ENCODE measurements around the gene YKT6.

YKT6 gene

DNA sequence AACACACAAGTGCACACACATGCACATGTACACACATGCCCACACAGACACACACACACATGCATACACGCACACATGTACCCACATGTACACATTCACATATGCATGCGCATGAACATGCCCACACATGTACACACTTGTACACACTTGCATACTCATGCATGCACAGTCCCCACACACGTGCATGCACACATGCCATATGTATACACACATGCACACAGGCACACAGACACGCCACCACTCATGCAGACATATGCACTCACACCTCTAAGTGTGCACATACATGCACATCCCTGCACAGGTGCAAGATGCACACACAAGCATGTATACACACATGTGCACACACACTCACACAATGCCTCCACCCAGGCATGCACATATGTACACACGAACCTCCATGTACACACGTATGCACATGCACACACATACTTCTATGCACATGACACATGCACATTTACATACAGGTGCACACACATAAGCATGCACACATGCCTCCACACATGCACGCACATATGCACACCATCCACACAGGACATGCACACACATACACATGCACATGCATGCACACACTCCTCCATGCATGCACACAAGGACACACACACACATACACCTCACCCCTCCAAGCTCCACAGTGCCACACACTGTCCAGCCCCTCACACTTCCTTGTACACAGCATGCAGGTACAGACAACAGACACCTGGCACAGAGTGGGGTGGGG lies 45.8 kb downstream of the YKT6 start:
- DNase-seq (ENCODE audit: low read depth in 2 of 2): no peak
- TF ChIP-seq, protein P1, sequence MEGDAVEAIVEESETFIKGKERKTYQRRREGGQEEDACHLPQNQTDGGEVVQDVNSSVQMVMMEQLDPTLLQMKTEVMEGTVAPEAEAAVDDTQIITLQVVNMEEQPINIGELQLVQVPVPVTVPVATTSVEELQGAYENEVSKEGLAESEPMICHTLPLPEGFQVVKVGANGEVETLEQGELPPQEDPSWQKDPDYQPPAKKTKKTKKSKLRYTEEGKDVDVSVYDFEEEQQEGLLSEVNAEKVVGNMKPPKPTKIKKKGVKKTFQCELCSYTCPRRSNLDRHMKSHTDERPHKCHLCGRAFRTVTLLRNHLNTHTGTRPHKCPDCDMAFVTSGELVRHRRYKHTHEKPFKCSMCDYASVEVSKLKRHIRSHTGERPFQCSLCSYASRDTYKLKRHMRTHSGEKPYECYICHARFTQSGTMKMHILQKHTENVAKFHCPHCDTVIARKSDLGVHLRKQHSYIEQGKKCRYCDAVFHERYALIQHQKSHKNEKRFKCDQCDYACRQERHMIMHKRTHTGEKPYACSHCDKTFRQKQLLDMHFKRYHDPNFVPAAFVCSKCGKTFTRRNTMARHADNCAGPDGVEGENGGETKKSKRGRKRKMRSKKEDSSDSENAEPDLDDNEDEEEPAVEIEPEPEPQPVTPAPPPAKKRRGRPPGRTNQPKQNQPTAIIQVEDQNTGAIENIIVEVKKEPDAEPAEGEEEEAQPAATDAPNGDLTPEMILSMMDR (IDR thresholded peaks at IDR 0.05; ENCODE audit: low read depth, low read length): no peak

DNA sequence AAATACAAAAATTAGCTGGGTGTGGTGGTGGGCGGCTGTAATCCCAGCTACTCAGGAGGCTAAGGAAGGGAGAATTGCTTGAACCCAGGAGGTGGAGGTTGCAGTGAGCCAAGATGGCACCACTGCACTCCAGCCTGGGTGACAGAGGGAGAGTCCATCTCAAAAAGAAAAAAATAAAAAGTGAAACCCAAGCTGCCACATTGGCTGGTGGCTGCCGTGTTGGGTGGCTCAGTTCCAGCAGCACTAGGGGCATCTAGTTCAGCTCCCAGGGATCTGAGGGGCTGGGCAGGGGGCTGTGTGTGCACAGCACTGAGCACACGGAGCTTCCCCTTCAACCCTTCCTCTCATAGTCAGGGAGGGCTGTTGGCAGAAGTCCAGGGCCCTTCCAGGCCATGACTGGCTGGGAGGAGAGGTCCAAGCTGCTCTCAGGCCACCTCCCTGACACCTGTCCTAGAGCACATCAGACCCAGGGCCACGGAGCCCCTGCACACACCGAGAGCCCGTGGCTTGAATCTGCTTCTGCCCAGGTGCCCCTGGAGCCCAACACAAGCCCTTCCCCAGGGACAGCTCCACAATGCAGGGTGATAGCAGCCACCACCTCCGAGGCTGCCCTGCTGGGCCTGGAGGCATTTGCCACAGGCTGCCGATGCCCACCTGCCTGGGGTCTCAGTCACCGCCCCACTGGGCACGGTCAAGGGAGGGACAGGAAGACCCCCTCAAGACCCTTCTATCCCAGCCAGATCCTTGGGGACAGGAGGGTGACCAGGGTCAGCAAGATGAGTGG lies 47.3 kb downstream of the YKT6 start:
- DNase-seq (ENCODE audit: low read depth in 2 of 2): no peak
- TF ChIP-seq, protein P1 (IDR thresholded peaks at IDR 0.05; ENCODE audit: low read depth, low read length): no peak
- H3K4me3 ChIP-seq (replicated peaks in 1 of 2; ENCODE audit: low read depth in 2 of 2, low read length in 2 of 2): no peak overlapping the region

More for the DNA sequence above, 45.8 kb downstream of the YKT6 start:
- no peak overlapping the region for H3K4me3 ChIP-seq (replicated peaks in 1 of 2; ENCODE audit: low read depth in 2 of 2, low read length in 2 of 2)

DNA sequence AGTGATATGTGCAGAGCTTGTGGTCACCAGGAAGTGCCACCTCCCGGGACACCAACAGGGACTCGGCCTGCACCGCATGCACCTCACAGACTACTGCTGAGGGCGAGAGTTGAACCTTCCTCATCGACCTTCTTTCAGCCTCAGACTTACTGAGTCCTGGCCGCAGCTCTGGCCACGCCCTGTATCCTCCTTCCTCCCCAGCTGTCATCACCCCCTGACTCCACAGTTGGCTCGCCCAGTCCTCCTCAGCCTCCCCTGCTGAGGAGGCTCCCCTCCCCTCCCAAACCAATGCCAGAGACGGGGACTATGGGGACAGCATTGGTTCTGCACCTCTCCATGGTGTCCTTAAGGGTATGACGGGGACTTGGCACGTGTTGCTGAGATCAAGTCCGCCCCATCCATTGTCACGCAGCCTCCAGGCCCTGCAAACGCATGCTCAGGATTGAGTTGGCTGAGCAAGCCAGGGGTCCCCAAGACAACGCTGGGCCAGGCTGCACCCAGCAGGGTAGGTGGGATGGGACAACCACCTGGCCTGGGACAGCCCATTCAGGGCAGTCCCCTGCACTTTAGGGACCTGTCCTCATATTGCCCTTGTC lies 49.0 kb downstream of the YKT6 start:
- TF ChIP-seq, protein P1 (IDR thresholded peaks at IDR 0.05; ENCODE audit: low read depth, low read length): no peak
- DNase-seq (ENCODE audit: low read depth in 2 of 2): no peak
- no peak overlapping the region for H3K4me3 ChIP-seq (replicated peaks in 1 of 2; ENCODE audit: low read depth in 2 of 2, low read length in 2 of 2)

DNA sequence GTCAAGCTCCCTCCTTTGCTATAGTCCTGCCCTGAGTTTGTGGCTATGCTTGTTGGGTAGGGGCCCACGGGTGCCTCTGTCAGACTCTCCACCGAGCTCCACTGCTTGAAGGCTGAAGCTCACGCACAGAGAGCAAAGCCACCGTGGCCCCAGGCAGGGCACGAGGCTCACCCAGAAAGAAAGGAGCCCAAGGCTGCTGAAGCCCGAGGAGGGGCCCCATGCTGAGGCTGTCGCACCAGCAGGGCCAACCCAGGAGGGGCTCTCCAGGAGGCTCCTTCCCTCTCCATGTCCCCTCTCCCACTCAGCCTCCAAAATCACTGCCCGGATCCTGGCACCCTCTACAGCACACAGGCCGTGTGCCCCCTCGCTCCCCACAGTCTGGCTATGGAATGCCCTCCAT lies 50.5 kb downstream of the YKT6 start:
- TF ChIP-seq, protein P1 (IDR thresholded peaks at IDR 0.05; ENCODE audit: low read depth, low read length): no peak
- H3K4me3 ChIP-seq (replicated peaks in 1 of 2; ENCODE audit: low read depth in 2 of 2, low read length in 2 of 2): no peak overlapping the region
- no peak for DNase-seq (ENCODE audit: low read depth in 2 of 2)

DNA sequence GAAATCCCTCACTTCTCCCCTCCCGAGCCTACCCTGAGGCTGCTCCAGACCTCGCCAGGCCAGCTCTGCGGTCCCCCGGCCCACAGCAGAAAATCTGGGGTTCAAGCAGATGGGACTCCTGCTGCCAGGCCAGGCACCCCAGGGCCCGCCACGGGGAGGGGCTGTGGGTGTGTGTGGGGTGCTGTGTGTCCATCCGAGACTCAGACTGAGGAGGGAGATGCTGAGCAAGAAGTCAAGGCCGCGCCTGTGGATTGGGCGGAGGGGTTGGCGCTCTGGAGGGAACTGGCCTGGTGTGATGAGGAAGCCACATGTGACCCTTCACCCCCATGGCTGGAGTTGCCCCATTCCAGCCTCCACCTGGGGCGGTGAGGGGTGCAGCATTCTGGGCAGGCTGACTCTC lies 51.1 kb downstream of the YKT6 start:
- H3K4me3 ChIP-seq (replicated peaks in 1 of 2; ENCODE audit: low read depth in 2 of 2, low read length in 2 of 2): no peak overlapping the region
- TF ChIP-seq, protein P1 (IDR thresholded peaks at IDR 0.05; ENCODE audit: low read depth, low read length): no peak
- DNase-seq (ENCODE audit: low read depth in 2 of 2): no peak

DNA sequence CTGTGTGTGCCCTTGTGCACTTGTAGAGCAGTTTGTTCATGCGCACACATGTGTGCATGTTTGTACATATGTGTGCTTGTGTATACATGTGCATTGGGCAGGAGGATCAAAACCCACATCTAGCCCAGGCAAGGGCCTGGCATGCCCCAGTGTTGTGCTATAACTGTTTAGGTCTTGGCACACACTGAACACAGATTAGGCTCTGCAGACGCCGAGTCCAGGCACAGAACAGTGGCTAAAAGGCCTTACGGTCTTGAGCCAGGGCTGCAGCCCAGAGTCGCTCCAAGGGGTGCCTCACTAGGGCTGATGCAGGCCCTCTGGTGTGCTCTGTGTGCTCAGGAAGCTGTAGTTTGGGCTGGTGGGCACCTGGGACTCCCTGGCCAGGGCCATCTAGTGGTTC lies 55.7 kb downstream of the YKT6 start:
- TF ChIP-seq, protein P1 (IDR thresholded peaks at IDR 0.05; ENCODE audit: low read depth, low read length): no peak
- no peak for DNase-seq (ENCODE audit: low read depth in 2 of 2)
- H3K4me3 ChIP-seq (replicated peaks in 1 of 2; ENCODE audit: low read depth in 2 of 2, low read length in 2 of 2): no peak overlapping the region
